Stomach (tissue), 9 donors: ENCODE data around the gene IQCM. TPM values are rescaled to one million over a fixed set of nuclear protein-coding genes. Genes with fewer than 3 reads are reported as not detected.

Source experiments
- DNase-seq, 2 donors: peaks; one replicate each; pipeline versions ENCODE4 v3.0.0 to v3.0.0-alpha.2; 2013 to 2019
- H3K27ac ChIP-seq, 5 donors: fragments of 200-600 bp in 4 of 5; sonication (generic) in 4 of 5; one replicate each; pipeline ENCODE4 v1.5.1; 2013 to 2019; ENCODE audit warnings: mild to moderate bottlenecking in 1 of 5, moderate library complexity in 1 of 5
- H3K27me3 ChIP-seq, 3 donors: fragments of 200-600 bp; sonication (generic); one replicate each; pipeline ENCODE4 v1.5.1; 2017 to 2019; ENCODE audit warnings: mixed run types in 1 of 3
- H3K36me3 ChIP-seq, 4 donors: fragments of 200-600 bp; sonication (generic); 1 replicate in 3 of 4; 2 replicates in 1 of 4; pipeline ENCODE4 v1.5.1; 2016 to 2019
- H3K4me1 ChIP-seq, 4 donors: fragments of 200-600 bp; sonication (generic); one replicate each; pipeline ENCODE4 v1.5.1; 2016 to 2019
- H3K4me3 ChIP-seq, 4 donors: fragments of 200-600 bp; sonication (generic) in 3 of 4; one replicate each; pipeline ENCODE4 v1.5.1; 2016 to 2019; ENCODE audit warnings: mild to moderate bottlenecking in 1 of 4
- H3K9me3 ChIP-seq, 4 donors: fragments of 200-600 bp; sonication (generic); one replicate each; pipeline ENCODE4 v1.5.1; 2016 to 2019
- CTCF ChIP-seq, 7 experiments: fragments of 450-650 bp in 4 of 7; fragments of 200-600 bp in 3 of 7; sonication (generic) in 3 of 7; IDR thresholded peaks; one replicate each; pipeline ENCODE4 v1.5.1; 2016 to 2019; ENCODE audit warnings: antibody characterized with exemption in 7 of 7, control low read depth in 2 of 7, mild to moderate bottlenecking in 1 of 7
- EP300 ChIP-seq: sonication (generic); formaldehyde crosslinking; IDR thresholded peaks from one replicate; pipeline ENCODE4 v1.6.1; 2017; ENCODE audit warnings: antibody characterized with exemption
- POLR2A ChIP-seq, 4 donors: fragments of 450-650 bp; IDR thresholded peaks; one replicate each; pipeline ENCODE4 v1.6.1; 2016; ENCODE audit warnings: antibody characterized with exemption in 4 of 4, control low read depth in 2 of 4, mild to moderate bottlenecking in 1 of 4, moderate library complexity in 1 of 4
- POLR2AphosphoS5 ChIP-seq, 3 donors: sonication (generic); formaldehyde crosslinking; IDR thresholded peaks; one replicate each; pipeline ENCODE4 v1.6.1; 2016; ENCODE audit warnings: antibody characterized with exemption in 3 of 3
- WGBS, 5 donors: extraction: QIAGEN DNeasy Blood & Tissue Kit in 3 of 5; methylation state at CpG; one replicate each; pipeline versions ENCODE4 v1.1.5 to v1.1.7; 2013 to 2018; 5-methylcytosine and 5-hydroxymethylcytosine counted together
- intact Hi-C: fragments of 100-400 bp; cut with DNase I; formaldehyde crosslinking; loops from one replicate; pipeline ENCODE4 v1.15.1; 2023; ENCODE audit warnings: low total_unique reads
- polyA plus RNA-seq, 3 donors: library from polyadenylated mRNA; stranded (reverse); fragments of 200-250 nt; gene quantifications; one replicate each; pipeline ENCODE4 v1.2.3, GENCODE V29; 2013
- total RNA-seq, 5 donors: library from RNA; depleted of rRNA; stranded (reverse); fragments of >200 nt; gene quantifications; one replicate each; pipeline versions ENCODE4 v1.1.0 to v1.2.3, GENCODE V29; 2014 to 2016
- donor health status: healthy with polysubstance abuse.
- donor health status: Bipolar disorder and iron deficiency.
- donor health status: healthy.

IQCM gene
- total and polyA plus RNA-seq, 8 donors, result not detected

GRCh38 chr4:149630064-149630463 lies 185.6 kb downstream of the IQCM start:
- Histone ChIP-seq H3K27me3 (no peaks in the 10 kb centered on the region), H3K36me3 (no peaks in the 10 kb centered on the region), H3K27ac (no peak overlapping the region), H3K4me1 (no peaks in the 10 kb centered on the region), H3K4me3 (no peak overlapping the region), H3K9me3 (peaks cover 0 to 22% (median 2%) of the 10 kb centered on the region in 4 donors)
- TF ChIP-seq POLR2A (IDR thresholded peaks at IDR 0.05) (no peak), EP300 (no peak), CTCF (IDR thresholded peaks at IDR 0.05) (no peak), POLR2AphosphoS5 (IDR thresholded peaks at IDR 0.05) (no peak)
- no peak for DNase-seq
- 67 to 88% (median 78%) methylated on average over 3 of the region's 3 CpGs for WGBS, 5 donors
- intact Hi-C loops, result no loop called here

DNA sequence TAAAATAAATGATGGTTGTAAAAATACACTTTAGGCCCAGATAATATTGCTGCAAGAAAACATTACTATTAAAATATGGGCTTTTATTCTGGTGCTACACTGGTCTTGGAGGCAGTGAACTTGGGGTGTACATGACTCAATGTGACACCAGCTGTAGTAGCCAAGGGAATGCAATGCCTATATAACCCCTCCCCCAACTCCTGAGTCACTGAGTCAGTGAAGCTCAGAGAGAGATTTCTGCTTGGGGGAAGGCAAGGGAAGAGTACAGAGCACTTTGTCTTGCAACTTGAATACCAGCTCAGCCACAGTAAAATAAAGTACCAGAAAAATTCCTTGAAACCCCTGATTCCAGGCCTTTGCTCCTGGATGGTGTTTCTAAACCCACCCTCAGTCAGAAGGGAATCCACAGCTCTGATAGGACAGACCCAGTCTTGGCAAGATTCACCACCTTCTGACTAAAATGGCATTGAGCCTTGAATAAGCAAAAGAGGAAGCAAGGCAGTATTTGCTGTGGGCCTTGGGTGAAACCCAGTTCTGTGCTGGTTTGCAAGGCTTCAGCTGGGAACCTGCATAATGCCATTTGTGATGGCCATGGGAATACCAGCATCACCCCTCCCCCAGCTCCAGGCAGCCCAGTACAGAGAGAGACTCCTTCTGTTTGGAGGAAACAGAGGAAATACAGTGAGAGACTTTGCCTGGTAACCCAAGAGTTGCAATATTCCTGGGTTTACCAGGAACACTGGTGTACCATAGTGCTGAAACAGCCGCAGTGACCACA lies 209.9 kb downstream of the IQCM start:
- Histone ChIP-seq H3K36me3 (no peaks in the 10 kb centered on the region), H3K4me1 (no peaks in the 10 kb centered on the region), H3K27me3 (no peaks in the 10 kb centered on the region), H3K9me3 (peaks cover 0 to 21% (median 2%) of the 10 kb centered on the region in 4 donors), H3K4me3 (no peak overlapping the region), H3K27ac (no peak overlapping the region)
- no peak for TF ChIP-seq POLR2AphosphoS5 (IDR thresholded peaks at IDR 0.05)
- no peak for TF ChIP-seq CTCF (IDR thresholded peaks at IDR 0.05)
- no peak for DNase-seq
- intact Hi-C loops, result no loop called here
- 88 to 97% (median 90%) methylated on average over 1 of the region's 1 CpG for WGBS, 5 donors

DNA sequence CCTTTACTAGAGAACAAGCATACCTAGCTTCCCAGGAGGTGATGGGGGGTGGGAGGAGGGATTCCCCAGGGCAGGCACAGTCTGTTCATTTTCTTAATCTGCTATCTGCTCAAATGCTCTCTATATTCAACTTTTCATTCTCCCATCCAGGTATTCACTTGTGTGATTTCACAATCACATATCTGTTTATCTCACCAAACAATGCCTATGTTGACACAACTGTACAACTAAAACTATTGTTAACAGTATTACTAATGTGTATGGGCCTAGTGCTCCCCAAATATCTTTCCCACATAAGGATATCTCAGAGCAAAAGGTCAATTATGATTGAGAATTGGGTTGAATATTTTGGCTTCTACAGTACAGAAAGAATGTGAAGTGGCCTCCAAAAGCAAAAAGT lies 210.8 kb downstream of the IQCM start:
- intact Hi-C loops, result no loop called here
- no peaks in the 10 kb centered on the region for H3K36me3 ChIP-seq
- no peak overlapping the region for H3K27ac ChIP-seq
- H3K27me3 ChIP-seq, result no peaks in the 10 kb centered on the region
- peaks cover 0 to 21% (median 2%) of the 10 kb centered on the region in 4 donors for H3K9me3 ChIP-seq
- H3K4me1 ChIP-seq, result no peaks in the 10 kb centered on the region
- DNase-seq, result no peak
- TF ChIP-seq EP300 (no peak), CTCF (IDR thresholded peaks at IDR 0.05) (no peak), POLR2A (IDR thresholded peaks at IDR 0.05) (no peak), POLR2AphosphoS5 (IDR thresholded peaks at IDR 0.05) (no peak)
- H3K4me3 ChIP-seq, result no peak overlapping the region

- Histone ChIP-seq H3K4me3 (no peak overlapping the region), H3K27me3 (no peaks in the 10 kb centered on the region), H3K36me3 (no peaks in the 10 kb centered on the region), H3K9me3 (peaks cover 0 to 3% (median 1%) of the 10 kb centered on the region in 4 donors), H3K4me1 (no peaks in the 10 kb centered on the region), H3K27ac (no peak overlapping the region)
- TF ChIP-seq POLR2A (IDR thresholded peaks at IDR 0.05), result no peak
- TF ChIP-seq EP300, result no peak
- no peak for TF ChIP-seq POLR2AphosphoS5 (IDR thresholded peaks at IDR 0.05)
- TF ChIP-seq CTCF (IDR thresholded peaks at IDR 0.05), result no peak
- intact Hi-C loops, result no loop called here
- 67 to 81% (median 77%) methylated on average over 2 of the region's 2 CpGs for WGBS, 5 donors
- no peak for DNase-seq
Observed at GRCh38 chr4:149595500-149595899, 220.1 kb downstream of the IQCM start.
